ENCODE data around the gene YY1.

GRCh38 chr14:100214770-100215083 is 24.2 kb upstream of the YY1 start:
- TF ChIP-seq, protein P1, sequence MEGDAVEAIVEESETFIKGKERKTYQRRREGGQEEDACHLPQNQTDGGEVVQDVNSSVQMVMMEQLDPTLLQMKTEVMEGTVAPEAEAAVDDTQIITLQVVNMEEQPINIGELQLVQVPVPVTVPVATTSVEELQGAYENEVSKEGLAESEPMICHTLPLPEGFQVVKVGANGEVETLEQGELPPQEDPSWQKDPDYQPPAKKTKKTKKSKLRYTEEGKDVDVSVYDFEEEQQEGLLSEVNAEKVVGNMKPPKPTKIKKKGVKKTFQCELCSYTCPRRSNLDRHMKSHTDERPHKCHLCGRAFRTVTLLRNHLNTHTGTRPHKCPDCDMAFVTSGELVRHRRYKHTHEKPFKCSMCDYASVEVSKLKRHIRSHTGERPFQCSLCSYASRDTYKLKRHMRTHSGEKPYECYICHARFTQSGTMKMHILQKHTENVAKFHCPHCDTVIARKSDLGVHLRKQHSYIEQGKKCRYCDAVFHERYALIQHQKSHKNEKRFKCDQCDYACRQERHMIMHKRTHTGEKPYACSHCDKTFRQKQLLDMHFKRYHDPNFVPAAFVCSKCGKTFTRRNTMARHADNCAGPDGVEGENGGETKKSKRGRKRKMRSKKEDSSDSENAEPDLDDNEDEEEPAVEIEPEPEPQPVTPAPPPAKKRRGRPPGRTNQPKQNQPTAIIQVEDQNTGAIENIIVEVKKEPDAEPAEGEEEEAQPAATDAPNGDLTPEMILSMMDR (IDR thresholded peaks at IDR 0.05): no peak
- no peak for TF ChIP-seq POLR2A (IDR thresholded peaks at IDR 0.05)
- no peak for TF ChIP-seq POLR2AphosphoS5 (IDR thresholded peaks at IDR 0.05)
